Occipital lobe (tissue), 1 donor: ENCODE measurements around the gene ARIH1. TPM values are rescaled to one million over a fixed set of nuclear protein-coding genes. Genes with fewer than 3 reads are reported as not detected.

Experiments
- total RNA-seq: library from RNA; depleted of rRNA; stranded (reverse); fragments of >200 nt; gene quantifications from one replicate; pipeline ENCODE4 v1.2.3, GENCODE V29; 2014

The ARIH1 gene
- total RNA-seq, 1 donor from 2014 or later = 42.7 TPM

Other genes starting within 250 kb of the ARIH1 start
- 258 TPM for gene PKM, start 243.1 kb upstream of the ARIH1 start, total RNA-seq
- gene PARP6, start 201.8 kb upstream of the ARIH1 start, total RNA-seq = 54.6 TPM
- 6.7 TPM for gene CELF6, start 154.2 kb upstream of the ARIH1 start, total RNA-seq
- gene HEXA, start 98.3 kb upstream of the ARIH1 start, total RNA-seq = 34.8 TPM
- gene TMEM202, start 76.0 kb upstream of the ARIH1 start, total RNA-seq = not detected
- not detected for gene GOLGA6B, start 180.4 kb downstream of the ARIH1 start, total RNA-seq
- gene HIGD2B, start 211.9 kb downstream of the ARIH1 start, total RNA-seq = 0.47 TPM
- gene BBS4, start 211.9 kb downstream of the ARIH1 start, total RNA-seq = 20.3 TPM